Measurements from ENCODE around the gene SENP7. TPM values are rescaled to one million over a fixed set of nuclear protein-coding genes. Genes with fewer than 3 reads are reported as not detected.

Gene SENP7
- total RNA-seq, 1 donor: 11.2 TPM

GRCh38 chr3:101536266-101536665 lies 23.3 kb upstream of the SENP7 start:
- no peaks in the 10 kb centered on the region for H3K9me3 ChIP-seq (ENCODE audit: low read depth, low read length)
- peaks cover 12% of the 10 kb centered on the region for H3K27me3 ChIP-seq (ENCODE audit: insufficient read depth, low read length)
- H3K36me3 ChIP-seq (ENCODE audit: insufficient read depth, low read length): no peaks in the 10 kb centered on the region
- no peak for DNase-seq (ENCODE audit: insufficient read length, low spot score, missing footprints)
- H3K4me1 ChIP-seq (ENCODE audit: insufficient read depth, low read length): no peaks in the 10 kb centered on the region
- H3K4me3 ChIP-seq (ENCODE audit: insufficient read depth, low read length): no peak overlapping the region
- TF ChIP-seq CTCF (IDR thresholded peaks at IDR 0.05; ENCODE audit: extremely low read depth, low read depth, low read length): no peak
- H3K79me2 ChIP-seq (ENCODE audit: insufficient read depth, low read length): no peaks in the 10 kb centered on the region
- H3K4me2 ChIP-seq (ENCODE audit: insufficient read depth, low read length): no peak overlapping the region
- no peak overlapping the region for H2AFZ ChIP-seq (ENCODE audit: low read length)
- no peak overlapping the region for H3K27ac ChIP-seq (ENCODE audit: low read depth, low read length)
- H4K20me1 ChIP-seq (ENCODE audit: insufficient read depth, low read length): no peaks in the 10 kb centered on the region

GRCh38 chr3:101535221-101535620 lies 22.2 kb upstream of the SENP7 start:
- H3K4me3 ChIP-seq (ENCODE audit: insufficient read depth, low read length): no peak overlapping the region
- H4K20me1 ChIP-seq (ENCODE audit: insufficient read depth, low read length): no peaks in the 10 kb centered on the region
- H3K79me2 ChIP-seq (ENCODE audit: insufficient read depth, low read length): no peaks in the 10 kb centered on the region
- peaks cover 12% of the 10 kb centered on the region for H3K27me3 ChIP-seq (ENCODE audit: insufficient read depth, low read length)
- H3K36me3 ChIP-seq (ENCODE audit: insufficient read depth, low read length): no peaks in the 10 kb centered on the region
- DNase-seq (ENCODE audit: insufficient read length, low spot score, missing footprints): no peak
- no peaks in the 10 kb centered on the region for H3K9me3 ChIP-seq (ENCODE audit: low read depth, low read length)
- H2AFZ ChIP-seq (ENCODE audit: low read length): no peak overlapping the region
- H3K4me2 ChIP-seq (ENCODE audit: insufficient read depth, low read length): no peak overlapping the region
- H3K27ac ChIP-seq (ENCODE audit: low read depth, low read length): no peak overlapping the region
- no peaks in the 10 kb centered on the region for H3K4me1 ChIP-seq (ENCODE audit: insufficient read depth, low read length)
- TF ChIP-seq CTCF (IDR thresholded peaks at IDR 0.05; ENCODE audit: extremely low read depth, low read depth, low read length): no peak

- Histone ChIP-seq H3K27me3 (ENCODE audit: insufficient read depth, low read length) (peaks cover 12% of the 10 kb centered on the region), H3K4me3 (ENCODE audit: insufficient read depth, low read length) (no peak overlapping the region), H3K9me3 (ENCODE audit: low read depth, low read length) (no peaks in the 10 kb centered on the region), H3K79me2 (ENCODE audit: insufficient read depth, low read length) (no peaks in the 10 kb centered on the region), H3K4me2 (ENCODE audit: insufficient read depth, low read length) (no peak overlapping the region), H2AFZ (ENCODE audit: low read length) (no peak overlapping the region), H3K4me1 (ENCODE audit: insufficient read depth, low read length) (no peaks in the 10 kb centered on the region), H4K20me1 (ENCODE audit: insufficient read depth, low read length) (no peaks in the 10 kb centered on the region), H3K36me3 (ENCODE audit: insufficient read depth, low read length) (no peaks in the 10 kb centered on the region), H3K27ac (ENCODE audit: low read depth, low read length) (no peak overlapping the region)
- no peak for DNase-seq (ENCODE audit: insufficient read length, low spot score, missing footprints)
- TF ChIP-seq CTCF (IDR thresholded peaks at IDR 0.05; ENCODE audit: extremely low read depth, low read depth, low read length): no peak
These were observed 20.6 kb upstream of the SENP7 start for GRCh38 chr3:101533603-101533968.

- Histone ChIP-seq H3K4me3 (ENCODE audit: insufficient read depth, low read length) (no peak overlapping the region), H3K4me1 (ENCODE audit: insufficient read depth, low read length) (no peaks in the 10 kb centered on the region), H3K9me3 (ENCODE audit: low read depth, low read length) (no peaks in the 10 kb centered on the region), H2AFZ (ENCODE audit: low read length) (no peak overlapping the region), H3K27ac (ENCODE audit: low read depth, low read length) (no peak overlapping the region), H3K79me2 (ENCODE audit: insufficient read depth, low read length) (no peaks in the 10 kb centered on the region), H3K4me2 (ENCODE audit: insufficient read depth, low read length) (no peak overlapping the region), H3K27me3 (ENCODE audit: insufficient read depth, low read length) (peaks cover 12% of the 10 kb centered on the region), H4K20me1 (ENCODE audit: insufficient read depth, low read length) (no peaks in the 10 kb centered on the region), H3K36me3 (ENCODE audit: insufficient read depth, low read length) (no peaks in the 10 kb centered on the region)
- no peak for DNase-seq (ENCODE audit: insufficient read length, low spot score, missing footprints)
- no peak for TF ChIP-seq CTCF (IDR thresholded peaks at IDR 0.05; ENCODE audit: extremely low read depth, low read depth, low read length)
These were observed 20.0 kb upstream of the SENP7 start for GRCh38 chr3:101532783-101533602.

Data from osteoblast (primary cell).